Hepatocyte (in vitro differentiated cells): ENCODE results near the gene MACROD2.

Experiments used
- EZH2 ChIP-seq: fragments of 200-600 bp; sonication (generic); IDR thresholded peaks from 2 replicates; pipeline ENCODE4 v1.6.1; 2016; ENCODE audit warnings: antibody characterized with exemption, mild to moderate bottlenecking, borderline replicate concordance
- TF ChIP-seq, protein P1 (sequence below): fragments of 200-600 bp; sonication (generic); IDR thresholded peaks from 2 replicates; pipeline ENCODE4 v1.5.1; 2016; ENCODE audit warnings: antibody characterized with exemption, mild to moderate bottlenecking; ENCODE audit not compliant: poor library complexity

DNA sequence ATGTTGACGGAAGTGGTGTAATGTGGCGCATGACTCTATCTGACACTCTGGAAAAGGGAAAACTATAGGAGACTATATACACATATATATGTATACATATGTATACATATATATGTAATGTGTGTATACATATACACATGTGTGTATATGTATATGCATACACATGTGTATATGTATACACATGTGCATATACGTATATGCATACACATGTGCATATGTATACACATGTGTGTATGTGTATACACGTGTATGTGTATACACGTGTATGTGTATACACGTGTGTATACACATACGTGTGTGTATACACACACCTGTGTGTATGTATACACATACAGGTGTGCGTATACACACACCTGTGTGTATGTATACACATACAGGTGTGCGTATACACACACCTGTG is 1025.5 kb downstream of the MACROD2 start:
- TF ChIP-seq, protein P1, sequence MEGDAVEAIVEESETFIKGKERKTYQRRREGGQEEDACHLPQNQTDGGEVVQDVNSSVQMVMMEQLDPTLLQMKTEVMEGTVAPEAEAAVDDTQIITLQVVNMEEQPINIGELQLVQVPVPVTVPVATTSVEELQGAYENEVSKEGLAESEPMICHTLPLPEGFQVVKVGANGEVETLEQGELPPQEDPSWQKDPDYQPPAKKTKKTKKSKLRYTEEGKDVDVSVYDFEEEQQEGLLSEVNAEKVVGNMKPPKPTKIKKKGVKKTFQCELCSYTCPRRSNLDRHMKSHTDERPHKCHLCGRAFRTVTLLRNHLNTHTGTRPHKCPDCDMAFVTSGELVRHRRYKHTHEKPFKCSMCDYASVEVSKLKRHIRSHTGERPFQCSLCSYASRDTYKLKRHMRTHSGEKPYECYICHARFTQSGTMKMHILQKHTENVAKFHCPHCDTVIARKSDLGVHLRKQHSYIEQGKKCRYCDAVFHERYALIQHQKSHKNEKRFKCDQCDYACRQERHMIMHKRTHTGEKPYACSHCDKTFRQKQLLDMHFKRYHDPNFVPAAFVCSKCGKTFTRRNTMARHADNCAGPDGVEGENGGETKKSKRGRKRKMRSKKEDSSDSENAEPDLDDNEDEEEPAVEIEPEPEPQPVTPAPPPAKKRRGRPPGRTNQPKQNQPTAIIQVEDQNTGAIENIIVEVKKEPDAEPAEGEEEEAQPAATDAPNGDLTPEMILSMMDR: no peak
- no peak for TF ChIP-seq EZH2
